GM21737 (cell line): ENCODE data around the gene CPEB4.

Source experiments
- ATAC-seq: cut with Tn5 transposase; IDR thresholded peaks from one replicate; pipeline ENCODE4 v1.9.1; 2021; ENCODE audit warnings: mild to moderate bottlenecking, moderate library complexity; ENCODE audit not compliant: unreplicated experiment

CPEB4 gene

DNA sequence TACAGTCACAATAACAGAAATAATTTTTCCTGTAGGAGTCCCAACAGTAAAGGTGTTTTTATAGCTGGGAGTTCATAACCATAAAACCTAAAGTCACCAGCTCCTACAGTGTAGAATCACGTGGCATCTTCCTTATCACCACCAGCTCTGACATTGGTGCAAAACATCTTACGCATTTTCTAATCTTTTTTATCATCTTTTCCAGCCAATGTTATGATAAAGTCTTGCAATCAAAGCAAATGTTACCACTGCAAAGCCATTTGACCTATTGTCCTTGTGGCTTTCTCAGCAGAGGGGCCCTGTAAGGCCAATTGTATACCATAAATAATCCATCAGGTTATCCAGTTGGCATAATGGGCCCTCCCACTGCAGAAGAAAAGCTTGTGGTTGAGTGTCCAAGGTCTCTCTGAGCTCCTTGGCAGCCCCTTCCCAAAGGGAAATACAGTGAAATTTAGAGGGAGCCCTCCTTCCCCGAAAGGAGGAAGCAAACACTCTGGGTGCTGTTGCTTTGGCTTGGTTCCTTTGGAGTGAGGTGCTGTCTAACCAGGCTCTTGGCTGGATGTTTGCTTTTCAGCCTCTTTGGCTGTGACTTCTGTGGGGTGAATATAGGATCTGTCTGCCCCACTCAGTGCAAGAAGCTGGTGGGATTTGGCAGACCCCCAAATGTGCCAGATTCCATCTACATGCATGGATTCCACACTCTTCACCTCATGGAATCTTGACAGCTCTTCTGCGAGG lies 29.3 kb upstream of the CPEB4 start:
- no peak for ATAC-seq

DNA sequence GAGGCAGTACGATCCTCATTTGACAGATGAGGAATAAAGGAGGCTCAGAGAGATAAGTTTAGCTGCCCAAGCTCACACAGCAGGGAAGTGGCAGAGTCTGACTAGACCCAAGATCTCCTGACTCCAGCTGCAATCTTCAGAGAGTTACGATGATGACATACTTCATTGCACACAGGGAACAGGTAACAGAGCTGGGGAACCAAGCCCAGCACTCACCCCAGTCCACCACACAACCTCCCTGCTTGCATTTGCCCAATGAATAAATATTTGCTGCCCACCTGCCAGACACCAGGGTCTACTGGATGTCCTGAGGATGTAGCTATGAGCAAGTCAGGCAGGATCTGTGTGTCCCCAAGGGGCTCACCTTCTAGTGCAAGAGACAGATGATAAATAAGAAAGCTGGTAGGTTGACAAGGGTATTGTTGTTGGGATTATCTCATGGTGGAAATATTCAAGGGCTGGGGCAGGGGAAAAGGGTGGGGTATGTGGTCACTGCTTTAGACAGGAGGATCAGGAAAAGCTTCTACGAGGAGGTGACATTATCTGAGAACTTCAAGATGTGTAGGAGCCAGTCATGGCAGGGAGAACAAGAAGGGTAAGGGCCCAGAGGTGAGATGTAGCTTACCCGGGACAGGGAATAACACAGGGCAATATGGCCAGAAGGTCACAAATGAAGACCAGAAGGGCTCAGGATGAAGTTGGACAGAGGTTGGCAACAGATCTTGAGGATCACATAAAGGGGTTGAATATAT lies 28.6 kb upstream of the CPEB4 start:
- ATAC-seq = no peak

GRCh38 chr5:173862047-173862477 lies 26.1 kb upstream of the CPEB4 start:
- ATAC-seq = no peak

- ATAC-seq = no peak
Observed at GRCh38 chr5:173863359-173863758, 24.8 kb upstream of the CPEB4 start.

DNA sequence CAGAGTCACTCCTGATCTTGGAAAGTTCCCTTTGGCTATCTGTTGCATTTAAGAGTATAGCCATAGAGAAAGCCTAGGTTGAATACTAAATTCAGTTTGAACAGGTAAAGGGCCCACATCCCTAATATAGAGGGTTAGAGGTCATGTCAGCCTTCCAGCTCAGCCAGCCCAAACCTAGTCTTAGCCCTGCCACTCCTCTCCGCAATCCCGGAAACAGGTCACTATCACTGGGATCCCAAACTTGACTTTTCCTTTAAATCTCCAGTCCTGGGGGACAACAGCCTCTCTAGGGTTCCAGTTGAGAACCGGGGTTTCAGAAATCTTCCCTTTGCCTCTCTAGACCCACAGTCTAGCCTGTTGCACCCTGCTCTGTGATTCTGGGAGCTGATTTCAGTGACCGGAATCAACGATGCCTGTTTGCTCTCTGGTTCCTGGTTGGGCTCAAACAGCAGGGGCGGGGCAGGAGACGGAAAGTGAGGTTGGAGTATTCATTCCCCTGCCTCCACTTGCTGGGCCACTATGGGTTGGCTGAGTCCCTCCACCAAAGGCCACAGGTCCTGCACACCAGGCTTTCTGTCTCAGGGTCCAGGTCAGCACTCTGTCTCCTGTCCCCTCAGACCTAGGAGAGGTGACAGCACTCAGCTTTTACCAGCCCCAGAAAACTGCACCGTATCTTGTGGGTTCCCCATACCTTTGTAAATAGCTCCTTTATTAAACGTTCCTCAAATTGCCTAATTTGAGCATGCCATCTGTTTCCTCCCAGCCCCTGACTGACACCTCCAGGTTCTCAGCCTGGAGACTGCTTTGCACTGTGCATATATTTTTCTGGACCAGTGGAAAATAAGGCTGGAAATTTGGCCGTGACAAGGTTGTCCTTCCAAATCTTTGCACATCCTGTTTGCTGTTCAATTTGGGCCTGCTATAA lies 23.8 kb upstream of the CPEB4 start:
- no peak for ATAC-seq

- ATAC-seq = no peak
Observed at GRCh38 chr5:173866243-173866857, 21.8 kb upstream of the CPEB4 start.

DNA sequence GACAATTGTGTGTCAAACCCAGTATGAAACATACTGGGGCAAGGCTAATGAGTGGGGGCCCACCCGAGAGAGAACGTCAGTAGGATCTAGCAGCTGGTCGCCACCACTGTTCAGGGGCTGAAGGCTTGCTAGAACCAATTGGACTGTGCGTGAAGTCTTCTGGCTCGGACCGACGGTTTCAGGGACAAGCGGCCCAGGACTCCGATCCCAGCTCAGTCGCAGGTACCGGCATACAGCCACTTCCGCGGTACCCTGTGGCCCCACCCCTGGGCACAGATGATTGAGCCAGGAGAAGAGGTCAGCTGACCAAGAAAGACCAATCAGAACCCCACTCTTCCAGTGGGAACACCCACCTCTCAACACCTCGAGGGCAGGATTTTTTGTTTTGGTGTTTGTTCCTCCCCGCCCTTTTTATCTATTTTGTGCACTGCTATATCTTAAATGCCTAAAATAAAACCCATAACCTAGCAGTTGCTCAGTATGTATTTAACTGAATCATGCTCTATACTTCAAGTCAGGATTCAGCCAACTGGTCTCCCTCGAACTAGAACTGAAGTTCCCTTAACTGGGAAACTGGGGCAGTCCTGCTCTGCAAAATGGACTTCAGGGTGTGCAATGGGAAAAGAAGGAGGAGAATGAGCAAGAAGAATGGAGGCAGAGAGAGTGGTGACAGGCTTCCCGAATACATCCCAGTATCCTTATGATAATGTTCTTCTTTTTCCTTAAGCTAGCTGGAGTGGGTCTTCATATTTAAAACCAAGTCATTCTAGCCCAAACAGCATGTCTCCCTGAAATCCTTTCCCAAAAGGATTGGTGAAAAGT lies 21.1 kb upstream of the CPEB4 start:
- no peak for ATAC-seq

GRCh38 chr5:173868096-173868880 lies 19.9 kb upstream of the CPEB4 start:
- no peak for ATAC-seq

DNA sequence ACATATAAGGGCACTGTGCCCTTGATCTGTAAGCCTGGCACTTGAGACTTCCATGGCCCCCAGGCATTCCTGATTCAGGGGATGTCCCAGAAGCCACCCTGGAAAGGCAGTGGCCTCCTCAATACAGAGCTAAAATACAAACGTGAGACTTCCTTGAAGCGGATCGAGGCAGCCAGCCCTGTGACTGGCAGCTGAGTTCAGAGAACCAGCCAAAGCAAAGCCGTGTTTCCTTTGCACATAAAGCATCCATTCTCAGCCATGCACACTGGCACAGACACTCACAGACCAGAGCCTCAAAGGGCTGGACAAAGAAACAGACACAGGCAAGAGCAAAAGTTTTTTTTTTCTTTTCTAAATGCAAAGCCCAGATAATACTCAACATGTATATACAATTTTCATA lies 18.8 kb upstream of the CPEB4 start:
- ATAC-seq = no peak

DNA sequence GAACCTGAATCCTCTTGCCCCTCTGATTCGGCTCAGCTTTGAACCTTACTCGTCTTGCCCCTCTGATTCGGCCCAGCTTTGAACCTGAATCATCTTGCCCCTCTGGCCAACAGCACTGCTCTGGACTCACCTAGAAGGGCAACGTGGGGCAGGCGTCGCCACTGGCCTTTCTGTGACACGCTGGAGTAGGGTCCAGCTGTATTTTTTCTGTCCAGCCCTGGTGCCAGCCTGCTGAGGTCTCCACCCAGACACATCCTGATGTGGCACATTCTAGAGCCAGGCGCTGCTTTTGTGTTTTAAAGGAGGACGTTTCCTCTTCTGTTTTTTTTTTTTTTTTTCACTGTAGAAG lies 15.2 kb upstream of the CPEB4 start:
- no peak for ATAC-seq

DNA sequence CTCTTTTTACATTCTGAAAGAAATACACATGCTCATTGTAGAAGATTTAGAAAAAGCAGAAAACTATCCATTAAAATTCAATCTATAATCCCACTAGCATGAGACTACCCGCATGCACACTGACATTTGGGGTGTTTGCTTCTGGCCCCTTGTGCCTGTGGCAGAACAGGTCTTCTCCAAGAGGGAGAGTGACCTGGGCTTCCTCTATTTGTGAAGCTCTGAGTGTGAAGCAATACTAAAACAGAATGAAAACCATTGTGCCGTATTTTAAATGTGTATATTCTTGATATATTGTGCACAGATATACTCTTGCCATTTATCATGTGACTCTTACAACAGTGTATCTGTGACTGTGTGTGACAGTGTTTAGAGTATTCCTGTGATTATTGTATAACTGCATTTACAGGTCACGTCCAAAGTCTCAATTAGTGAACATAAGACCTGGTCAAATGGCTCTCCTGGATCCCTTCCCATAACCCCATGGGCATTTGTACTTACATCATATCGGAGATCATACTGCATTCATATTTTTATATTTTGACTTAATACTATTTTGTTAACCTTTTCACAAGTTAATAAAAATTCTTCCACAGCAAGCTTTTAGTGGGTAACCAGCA lies 14.7 kb upstream of the CPEB4 start:
- ATAC-seq = no peak

GRCh38 chr5:173875189-173875588 lies 13.0 kb upstream of the CPEB4 start:
- ATAC-seq = no peak

DNA sequence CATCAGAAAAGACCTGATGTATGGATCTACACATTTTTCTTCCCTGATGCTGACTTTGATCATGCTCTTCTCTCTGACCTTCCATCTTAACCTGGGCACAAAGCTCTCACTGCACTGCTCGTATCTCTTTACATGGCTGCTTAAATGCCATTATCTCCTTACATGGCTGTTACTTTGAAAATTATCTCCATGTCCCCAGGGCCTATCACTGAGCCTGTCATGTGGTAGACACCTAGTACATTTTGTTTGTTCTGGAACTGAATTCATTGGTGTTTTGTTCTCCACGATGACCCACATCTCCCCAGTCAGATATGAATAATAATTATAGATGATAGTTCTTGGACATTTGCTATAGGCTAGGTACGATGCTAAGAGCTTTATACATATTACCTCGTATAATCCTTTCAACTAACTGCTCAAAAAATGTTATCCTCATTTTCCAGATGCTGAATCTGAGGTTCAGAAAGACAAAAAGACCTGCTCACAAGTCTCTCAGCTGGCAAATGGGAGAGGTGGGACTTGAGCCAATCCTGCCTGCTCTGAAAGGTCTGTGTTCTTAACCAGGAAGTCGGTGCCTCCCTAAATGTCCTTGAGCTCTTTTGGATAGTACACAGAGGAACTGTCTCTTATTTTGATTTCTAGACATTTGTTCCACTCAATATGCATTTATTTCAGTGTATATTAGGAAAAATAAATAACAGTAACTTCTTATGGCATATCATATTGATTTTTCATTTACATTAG lies 9.8 kb upstream of the CPEB4 start:
- ATAC-seq = no peak

DNA sequence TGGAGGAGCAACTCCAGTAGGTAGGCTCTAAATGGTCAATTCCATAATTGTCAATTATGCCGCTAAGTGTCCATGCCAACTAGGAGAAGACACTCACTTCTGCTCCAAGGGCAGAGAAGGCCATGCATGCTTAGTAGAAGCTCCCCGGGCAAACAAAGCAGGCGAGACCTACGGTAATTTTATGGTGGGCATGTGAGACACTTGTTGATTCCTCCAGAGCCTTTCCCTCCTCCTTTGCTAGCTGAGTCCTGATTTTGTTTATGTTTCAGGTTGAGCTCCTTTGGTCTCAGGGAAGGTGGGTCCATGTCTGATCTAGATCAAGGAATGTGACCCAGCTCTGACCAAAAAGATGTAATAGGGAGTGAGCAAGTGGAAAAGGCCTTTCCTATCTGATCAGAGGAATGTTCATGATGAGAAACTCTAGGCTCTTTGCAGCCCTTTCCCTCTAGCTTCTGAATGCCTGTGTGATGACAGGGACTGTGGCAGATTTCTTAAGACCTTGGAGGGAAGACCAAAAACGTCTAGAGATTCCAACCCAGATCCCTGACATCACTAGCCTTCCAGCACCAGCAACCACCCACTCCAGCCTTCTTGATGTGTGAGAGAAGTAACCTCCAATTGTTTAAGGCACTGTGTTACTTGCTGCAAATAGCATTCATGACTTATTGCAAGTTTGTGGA lies 7.7 kb upstream of the CPEB4 start:
- no peak for ATAC-seq

DNA sequence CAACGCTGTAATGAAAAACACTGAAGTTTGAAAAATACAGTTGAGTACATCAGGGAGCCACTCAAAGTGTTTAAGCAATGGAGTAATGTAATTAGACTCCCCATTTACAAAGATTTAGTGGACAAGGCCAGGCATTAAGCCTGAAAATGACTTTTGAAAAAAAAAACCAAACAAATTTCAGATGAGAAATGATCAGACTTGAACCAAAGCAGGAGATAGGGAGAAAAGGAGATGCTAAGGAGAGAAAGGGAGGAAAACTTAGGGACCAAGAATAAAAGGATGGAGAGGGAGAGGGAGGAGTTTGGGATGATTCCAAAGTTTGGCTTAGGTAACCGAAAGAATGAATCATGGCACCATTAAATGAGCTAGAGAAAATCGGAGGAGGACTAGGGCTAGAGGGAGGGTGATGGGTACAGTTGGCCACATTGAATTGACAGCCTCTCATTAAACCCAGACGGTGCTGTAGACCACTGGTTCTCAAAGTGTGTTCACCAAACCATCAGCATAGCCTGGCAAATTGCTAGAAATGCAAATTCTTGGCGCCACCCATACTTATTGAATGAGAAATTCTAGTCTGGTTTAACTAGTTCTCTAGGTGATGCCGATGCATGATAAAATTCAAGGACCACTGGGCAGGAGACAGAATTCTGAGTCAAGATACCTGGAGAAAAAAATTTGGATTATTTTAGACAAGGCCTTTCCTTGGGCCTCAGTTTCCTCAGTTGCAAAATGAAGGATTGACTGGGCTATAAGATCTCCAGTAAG lies 6.2 kb upstream of the CPEB4 start:
- ATAC-seq = no peak

DNA sequence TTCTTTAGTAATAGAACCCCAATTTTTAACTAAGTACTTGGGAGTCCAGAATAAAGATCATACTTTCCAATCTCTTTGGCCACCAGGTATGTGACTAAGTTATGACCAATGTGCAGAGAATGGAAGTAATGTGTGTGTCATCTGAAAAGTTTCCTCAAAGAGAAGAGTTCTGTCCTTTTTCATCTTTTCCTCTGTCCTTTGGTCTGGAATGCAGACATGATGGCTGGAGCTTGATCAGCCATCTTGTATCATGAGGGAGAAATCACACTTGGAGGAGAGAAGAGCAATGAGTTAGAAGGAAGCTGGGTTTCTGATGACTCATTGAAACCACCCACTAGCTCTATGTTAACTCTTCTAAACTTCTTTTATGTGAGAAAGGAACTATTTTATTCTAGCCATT lies 5.5 kb upstream of the CPEB4 start:
- no peak for ATAC-seq

DNA sequence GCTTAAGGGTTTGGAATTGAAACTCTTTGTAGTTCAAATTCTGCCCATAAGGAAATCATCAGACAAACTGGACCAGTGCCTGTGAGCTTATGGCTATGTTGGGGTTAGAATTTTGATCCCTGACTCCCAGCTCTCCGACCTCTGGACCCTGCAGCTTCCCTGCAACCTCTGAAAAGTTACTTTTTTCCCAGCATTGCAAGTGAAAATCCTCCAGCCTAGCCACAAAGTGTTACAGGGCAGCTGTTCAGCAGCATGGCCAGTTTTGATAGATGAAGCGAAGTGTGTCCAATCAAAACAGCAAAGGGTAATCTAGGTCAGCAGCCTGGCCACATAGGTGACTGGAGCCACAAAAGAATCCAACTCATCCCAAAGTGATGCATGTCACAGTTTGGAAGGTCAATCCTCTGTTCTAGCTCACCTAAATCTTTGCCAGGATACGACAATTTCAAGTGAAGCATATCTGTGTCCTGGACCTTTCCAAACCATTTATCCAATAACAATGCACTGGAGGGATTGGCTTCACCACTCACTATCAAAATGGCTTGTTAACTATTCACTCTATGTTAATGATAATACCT lies 4.7 kb upstream of the CPEB4 start:
- ATAC-seq = no peak
